GM12875 (cell line): ENCODE measurements around the gene OR10D3.
"Not testable (repeated sequence)": the region's sequence is repeated elsewhere in the genome, so short reads cannot be mapped to it uniquely, and the experiment has no call there.

ENCODE experiments used
- H3K4me3 ChIP-seq: one replicate; pipeline ENCODE4 v1.5.1; 2011; ENCODE audit warnings: low read depth, low read length, control low read depth
- TF ChIP-seq, protein P1 (sequence below): IDR thresholded peaks from 2 replicates; pipeline ENCODE4 v1.5.1; 2011; ENCODE audit warnings: low read depth, mild to moderate bottlenecking, control low read depth, inconsistent platforms, low read length, moderate library complexity, borderline replicate concordance; ENCODE audit not compliant: insufficient read depth

OR10D3 gene

DNA sequence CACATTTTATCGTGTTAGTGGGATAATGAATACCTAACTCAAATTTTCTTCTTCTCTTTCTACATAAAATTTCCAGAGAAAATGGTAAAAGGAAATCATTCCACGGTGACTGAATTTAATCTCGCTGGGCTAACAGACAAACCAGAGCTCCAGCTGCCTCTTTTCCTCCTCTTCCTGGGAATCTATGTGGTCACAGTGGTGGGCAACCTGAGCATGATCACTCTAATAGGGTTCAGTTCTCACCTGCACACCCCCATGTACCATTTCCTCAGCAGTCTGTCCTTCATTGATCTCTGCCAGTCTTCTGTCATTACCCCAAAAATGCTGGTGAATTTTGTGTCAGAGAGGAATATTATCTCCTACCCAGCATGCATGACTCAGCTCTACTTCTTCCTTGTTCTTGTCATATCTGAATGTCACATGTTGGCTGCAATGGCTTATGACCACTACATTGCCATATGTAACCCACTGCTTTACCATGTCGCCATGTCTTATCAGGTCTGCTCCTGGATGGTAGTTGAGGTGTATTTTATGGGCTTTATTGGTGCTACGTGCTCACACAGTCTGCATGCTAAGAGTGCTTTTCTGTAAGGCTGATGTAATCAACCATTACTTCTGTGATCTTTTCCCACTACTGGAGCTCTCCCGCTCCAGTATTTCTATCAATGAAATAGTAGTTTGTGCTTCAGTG, 24.1 kb downstream of the OR10D3 start:
- no peak overlapping the region for H3K4me3 ChIP-seq
- TF ChIP-seq, protein P1, sequence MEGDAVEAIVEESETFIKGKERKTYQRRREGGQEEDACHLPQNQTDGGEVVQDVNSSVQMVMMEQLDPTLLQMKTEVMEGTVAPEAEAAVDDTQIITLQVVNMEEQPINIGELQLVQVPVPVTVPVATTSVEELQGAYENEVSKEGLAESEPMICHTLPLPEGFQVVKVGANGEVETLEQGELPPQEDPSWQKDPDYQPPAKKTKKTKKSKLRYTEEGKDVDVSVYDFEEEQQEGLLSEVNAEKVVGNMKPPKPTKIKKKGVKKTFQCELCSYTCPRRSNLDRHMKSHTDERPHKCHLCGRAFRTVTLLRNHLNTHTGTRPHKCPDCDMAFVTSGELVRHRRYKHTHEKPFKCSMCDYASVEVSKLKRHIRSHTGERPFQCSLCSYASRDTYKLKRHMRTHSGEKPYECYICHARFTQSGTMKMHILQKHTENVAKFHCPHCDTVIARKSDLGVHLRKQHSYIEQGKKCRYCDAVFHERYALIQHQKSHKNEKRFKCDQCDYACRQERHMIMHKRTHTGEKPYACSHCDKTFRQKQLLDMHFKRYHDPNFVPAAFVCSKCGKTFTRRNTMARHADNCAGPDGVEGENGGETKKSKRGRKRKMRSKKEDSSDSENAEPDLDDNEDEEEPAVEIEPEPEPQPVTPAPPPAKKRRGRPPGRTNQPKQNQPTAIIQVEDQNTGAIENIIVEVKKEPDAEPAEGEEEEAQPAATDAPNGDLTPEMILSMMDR, result no peak

DNA sequence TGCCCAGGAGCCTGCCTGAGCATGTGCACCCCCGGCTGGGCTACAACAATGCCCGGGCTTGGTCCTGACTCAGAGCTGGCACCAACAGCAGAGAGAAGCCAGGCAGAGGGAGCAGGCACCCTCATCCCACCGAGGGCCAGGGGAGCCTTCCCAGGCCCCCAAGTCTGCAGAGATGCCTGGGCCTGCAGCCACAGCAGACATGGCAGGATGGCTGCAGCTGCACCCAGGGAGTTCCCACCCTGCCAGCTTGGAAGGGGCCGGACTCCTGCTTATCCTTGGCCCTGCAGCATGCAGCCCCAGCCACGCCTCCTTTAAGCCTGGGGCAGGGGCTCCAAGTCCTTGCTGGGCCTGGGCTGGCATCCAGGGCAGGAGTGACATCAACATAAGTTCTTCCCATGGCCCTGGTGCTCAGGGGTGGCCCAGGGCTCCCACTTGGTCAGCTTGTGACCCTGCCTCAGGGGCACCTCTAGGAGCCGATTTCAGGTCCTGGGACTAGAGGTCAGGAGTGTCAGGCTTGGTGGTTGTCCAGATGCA, 26.7 kb downstream of the OR10D3 start:
- TF ChIP-seq, protein P1, result no peak
- H3K4me3 ChIP-seq, result no peak overlapping the region

DNA sequence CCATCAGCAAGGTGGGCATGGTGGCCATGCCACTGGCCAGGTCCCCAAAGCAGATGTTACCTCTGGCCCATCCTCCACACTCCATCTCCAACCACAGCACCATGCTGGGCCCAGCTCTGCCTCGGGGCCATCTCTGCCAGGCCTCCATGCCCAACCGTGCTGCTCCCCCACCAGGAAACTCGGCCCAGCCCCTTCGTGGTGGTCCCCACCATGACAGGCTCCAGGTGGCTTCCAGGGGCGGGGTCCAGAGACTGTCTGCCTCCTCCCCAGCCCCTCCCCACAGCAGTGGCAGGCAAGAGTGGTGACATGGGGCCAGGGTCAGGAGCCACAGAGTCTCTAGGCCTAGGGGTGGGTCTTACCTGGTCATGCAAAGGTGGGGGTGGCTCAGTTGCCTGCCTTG, 27.3 kb downstream of the OR10D3 start:
- TF ChIP-seq, protein P1, result no peak
- no peak overlapping the region for H3K4me3 ChIP-seq

DNA sequence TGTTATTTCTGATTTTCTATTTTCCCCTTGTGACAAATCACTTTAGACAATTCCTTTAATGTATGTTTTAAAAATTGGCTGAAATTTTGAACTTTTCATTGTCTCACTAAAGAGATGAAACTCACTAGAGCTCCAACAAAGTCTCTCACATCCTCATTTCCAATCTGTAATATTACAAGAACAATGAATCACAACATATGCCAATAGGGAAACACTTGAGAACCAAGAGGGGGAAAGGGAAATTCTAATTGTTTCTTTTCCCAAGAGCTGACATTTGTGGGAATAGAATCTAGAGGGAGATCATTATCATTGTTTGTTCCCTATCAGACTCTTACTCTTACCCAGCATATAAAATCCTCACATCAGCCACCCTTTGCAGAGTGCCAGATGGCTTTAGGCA, 28.2 kb downstream of the OR10D3 start:
- no peak overlapping the region for H3K4me3 ChIP-seq
- TF ChIP-seq, protein P1, result no peak

DNA sequence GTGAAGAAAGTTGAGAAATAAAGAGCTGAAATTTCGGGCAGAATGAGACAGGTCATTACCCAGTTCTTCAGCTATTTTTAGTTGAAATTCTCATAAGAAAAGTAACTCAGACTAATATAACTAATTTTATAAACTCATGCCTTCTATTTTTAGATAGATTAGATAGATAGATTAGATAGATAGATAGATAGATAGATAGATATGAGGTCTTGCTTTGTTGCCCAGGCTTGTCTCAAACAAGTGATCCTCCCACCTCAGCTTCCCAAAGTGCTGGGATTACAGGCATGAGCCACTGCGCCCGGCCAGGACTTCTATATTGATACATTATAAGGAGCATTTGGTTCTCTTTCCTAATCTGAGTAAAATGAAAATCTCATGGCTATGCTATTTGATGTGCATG, 30.9 kb downstream of the OR10D3 start:
- TF ChIP-seq, protein P1, result no peak
- no peak overlapping the region for H3K4me3 ChIP-seq

DNA sequence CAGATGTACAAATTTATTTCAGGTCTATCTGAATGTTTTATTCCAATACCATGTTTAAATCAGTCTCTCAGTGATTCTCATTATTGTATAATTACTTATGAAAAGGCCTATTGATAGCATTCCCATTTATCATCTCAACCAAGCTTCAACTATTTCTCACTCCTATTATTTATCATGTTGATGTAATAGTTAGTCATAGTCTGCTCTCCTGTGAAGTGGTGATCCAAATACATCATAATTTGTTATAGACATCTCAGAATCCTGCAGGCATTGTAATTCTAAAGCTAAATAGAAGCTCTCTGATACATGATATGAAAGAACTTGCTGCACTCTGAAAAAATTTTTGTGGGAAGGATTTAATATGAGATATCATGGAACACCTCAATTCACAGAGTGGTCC, 36.0 kb downstream of the OR10D3 start:
- no peak overlapping the region for H3K4me3 ChIP-seq
- TF ChIP-seq, protein P1, result no peak

DNA sequence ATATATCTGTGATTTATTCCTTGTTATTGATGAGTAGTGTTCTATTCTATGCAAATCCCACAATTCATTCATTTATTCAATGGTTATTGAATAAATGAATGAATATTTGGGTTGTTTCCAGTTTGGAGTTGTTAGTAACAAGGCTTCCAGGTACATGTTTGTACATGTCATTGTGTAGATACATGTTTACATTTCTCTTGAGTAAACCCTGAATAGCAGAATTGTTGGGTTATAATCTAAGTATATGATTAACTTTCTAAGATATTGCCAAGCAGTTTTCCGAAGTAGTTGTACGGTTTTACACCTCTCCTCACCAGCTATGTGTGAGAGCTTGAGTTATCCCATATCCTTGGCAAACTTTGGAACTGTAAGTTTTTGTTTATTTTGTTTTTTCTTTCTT, 39.3 kb downstream of the OR10D3 start:
- H3K4me3 ChIP-seq, result no peak overlapping the region
- TF ChIP-seq, protein P1, result no peak

DNA sequence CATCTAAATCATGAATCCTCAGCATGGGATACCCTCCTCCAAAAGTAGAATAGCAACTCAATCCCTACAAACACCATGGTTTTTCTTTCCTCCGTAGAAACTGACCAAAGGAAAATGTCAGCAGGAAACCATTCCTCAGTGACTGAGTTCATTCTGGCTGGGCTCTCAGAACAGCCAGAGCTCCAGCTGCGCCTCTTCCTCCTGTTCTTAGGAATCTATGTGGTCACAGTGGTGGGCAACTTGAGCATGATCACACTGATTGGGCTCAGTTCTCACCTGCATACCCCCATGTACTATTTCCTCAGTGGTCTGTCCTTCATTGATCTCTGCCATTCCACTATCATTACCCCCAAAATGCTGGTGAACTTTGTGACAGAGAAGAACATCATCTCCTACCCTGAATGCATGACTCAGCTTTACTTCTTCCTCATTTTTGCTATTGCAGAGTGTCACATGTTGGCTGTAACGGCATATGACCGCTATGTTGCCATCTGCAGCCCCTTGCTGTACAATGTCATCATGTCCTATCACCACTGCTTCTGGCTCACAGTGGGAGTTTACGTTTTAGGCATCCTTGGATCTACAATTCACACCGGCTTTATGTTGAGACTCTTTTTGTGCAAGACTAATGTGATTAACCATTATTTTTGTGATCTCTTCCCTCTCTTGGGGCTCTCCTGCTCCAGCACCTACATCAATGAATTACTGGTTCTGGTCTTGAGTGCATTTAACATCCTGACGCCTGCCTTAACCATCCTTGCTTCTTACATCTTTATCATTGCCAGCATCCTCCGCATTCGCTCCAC, 41.7 kb downstream of the OR10D3 start:
- not testable (repeated sequence) for H3K4me3 ChIP-seq
